Measurements from ENCODE around the gene FAM170B.

DNA sequence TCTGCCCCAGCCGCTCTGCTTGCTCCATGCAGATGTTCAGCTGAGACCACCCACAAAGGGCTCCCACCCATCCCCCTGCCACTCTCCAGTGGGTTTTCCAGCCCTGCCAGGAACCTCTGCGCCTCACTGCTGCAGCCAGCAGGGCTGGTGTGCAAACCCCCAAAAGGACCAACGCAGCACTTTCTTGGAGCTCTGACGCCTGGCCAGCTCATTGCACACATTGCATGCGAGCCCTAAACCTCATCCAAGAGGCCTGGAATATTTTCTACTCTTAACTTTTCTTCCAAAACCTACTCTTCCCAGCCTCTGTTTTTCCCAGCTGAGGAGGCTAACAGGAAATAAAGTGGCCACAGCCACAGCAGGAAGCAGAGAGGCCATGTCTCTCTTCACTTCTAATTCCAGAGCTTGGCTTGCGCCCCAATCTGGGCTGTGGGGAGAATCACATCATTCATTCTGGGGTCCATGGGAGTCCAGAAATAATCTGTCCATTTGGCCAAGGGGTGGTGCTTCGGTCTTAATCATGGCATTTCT, 4.6 kb upstream of the FAM170B start:
- TF ChIP-seq, protein P1, sequence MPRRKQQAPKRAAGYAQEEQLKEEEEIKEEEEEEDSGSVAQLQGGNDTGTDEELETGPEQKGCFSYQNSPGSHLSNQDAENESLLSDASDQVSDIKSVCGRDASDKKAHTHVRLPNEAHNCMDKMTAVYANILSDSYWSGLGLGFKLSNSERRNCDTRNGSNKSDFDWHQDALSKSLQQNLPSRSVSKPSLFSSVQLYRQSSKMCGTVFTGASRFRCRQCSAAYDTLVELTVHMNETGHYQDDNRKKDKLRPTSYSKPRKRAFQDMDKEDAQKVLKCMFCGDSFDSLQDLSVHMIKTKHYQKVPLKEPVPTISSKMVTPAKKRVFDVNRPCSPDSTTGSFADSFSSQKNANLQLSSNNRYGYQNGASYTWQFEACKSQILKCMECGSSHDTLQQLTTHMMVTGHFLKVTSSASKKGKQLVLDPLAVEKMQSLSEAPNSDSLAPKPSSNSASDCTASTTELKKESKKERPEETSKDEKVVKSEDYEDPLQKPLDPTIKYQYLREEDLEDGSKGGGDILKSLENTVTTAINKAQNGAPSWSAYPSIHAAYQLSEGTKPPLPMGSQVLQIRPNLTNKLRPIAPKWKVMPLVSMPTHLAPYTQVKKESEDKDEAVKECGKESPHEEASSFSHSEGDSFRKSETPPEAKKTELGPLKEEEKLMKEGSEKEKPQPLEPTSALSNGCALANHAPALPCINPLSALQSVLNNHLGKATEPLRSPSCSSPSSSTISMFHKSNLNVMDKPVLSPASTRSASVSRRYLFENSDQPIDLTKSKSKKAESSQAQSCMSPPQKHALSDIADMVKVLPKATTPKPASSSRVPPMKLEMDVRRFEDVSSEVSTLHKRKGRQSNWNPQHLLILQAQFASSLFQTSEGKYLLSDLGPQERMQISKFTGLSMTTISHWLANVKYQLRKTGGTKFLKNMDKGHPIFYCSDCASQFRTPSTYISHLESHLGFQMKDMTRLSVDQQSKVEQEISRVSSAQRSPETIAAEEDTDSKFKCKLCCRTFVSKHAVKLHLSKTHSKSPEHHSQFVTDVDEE (CRISPR knock-in tag; IDR thresholded peaks at IDR 0.05): no peak
- TF ChIP-seq, protein P2, sequence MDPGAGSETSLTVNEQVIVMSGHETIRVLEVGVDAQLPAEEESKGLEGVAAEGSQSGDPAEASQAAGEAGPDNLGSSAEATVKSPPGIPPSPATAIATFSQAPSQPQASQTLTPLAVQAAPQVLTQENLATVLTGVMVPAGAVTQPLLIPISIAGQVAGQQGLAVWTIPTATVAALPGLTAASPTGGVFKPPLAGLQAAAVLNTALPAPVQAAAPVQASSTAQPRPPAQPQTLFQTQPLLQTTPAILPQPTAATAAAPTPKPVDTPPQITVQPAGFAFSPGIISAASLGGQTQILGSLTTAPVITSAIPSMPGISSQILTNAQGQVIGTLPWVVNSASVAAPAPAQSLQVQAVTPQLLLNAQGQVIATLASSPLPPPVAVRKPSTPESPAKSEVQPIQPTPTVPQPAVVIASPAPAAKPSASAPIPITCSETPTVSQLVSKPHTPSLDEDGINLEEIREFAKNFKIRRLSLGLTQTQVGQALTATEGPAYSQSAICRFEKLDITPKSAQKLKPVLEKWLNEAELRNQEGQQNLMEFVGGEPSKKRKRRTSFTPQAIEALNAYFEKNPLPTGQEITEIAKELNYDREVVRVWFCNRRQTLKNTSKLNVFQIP (CRISPR knock-in tag; IDR thresholded peaks at IDR 0.05; ENCODE audit: borderline replicate concordance, low read depth): no peak
- TF ChIP-seq RARB (CRISPR knock-in tag; IDR thresholded peaks at IDR 0.05) (no peak), ZNF8 (CRISPR knock-in tag; IDR thresholded peaks at IDR 0.05) (no peak), ARNTL (CRISPR knock-in tag; IDR thresholded peaks at IDR 0.05; ENCODE audit: borderline replicate concordance, low read depth) (no peak), ZFP30 (CRISPR knock-in tag; IDR thresholded peaks at IDR 0.05) (no peak), PPARA (CRISPR knock-in tag; IDR thresholded peaks at IDR 0.05; ENCODE audit: borderline replicate concordance) (no peak), GLIS3 (CRISPR knock-in tag; IDR thresholded peaks at IDR 0.05) (no peak)
- TF ChIP-seq, protein P3, sequence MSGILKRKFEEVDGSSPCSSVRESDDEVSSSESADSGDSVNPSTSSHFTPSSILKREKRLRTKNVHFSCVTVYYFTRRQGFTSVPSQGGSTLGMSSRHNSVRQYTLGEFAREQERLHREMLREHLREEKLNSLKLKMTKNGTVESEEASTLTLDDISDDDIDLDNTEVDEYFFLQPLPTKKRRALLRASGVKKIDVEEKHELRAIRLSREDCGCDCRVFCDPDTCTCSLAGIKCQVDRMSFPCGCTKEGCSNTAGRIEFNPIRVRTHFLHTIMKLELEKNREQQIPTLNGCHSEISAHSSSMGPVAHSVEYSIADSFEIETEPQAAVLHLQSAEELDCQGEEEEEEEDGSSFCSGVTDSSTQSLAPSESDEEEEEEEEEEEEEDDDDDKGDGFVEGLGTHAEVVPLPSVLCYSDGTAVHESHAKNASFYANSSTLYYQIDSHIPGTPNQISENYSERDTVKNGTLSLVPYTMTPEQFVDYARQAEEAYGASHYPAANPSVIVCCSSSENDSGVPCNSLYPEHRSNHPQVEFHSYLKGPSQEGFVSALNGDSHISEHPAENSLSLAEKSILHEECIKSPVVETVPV (CRISPR knock-in tag; IDR thresholded peaks at IDR 0.05): no peak
- TF ChIP-seq, protein P4, sequence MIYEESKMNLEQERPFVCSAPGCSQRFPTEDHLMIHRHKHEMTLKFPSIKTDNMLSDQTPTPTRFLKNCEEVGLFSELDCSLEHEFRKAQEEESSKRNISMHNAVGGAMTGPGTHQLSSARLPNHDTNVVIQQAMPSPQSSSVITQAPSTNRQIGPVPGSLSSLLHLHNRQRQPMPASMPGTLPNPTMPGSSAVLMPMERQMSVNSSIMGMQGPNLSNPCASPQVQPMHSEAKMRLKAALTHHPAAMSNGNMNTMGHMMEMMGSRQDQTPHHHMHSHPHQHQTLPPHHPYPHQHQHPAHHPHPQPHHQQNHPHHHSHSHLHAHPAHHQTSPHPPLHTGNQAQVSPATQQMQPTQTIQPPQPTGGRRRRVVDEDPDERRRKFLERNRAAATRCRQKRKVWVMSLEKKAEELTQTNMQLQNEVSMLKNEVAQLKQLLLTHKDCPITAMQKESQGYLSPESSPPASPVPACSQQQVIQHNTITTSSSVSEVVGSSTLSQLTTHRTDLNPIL (CRISPR knock-in tag; IDR thresholded peaks at IDR 0.05; ENCODE audit: low read depth): no peak

All from SK-N-SH treated with all-trans-retinoic acid at 6 μM for 48 hours (cell line).